B cell (primary cell): Measurements from ENCODE around the gene BTF3. TPM values are rescaled to one million over a fixed set of nuclear protein-coding genes. Genes with fewer than 3 reads are reported as not detected.

Experiments
- ATAC-seq: fragments of 200-7000 bp; cut with Tn5 transposase; one replicate; pipeline ENCODE4 v1.10.0; 2021; ENCODE audit warnings: low read depth, mild to moderate bottlenecking, moderate number of reproducible peaks, moderate library complexity
- CTCF ChIA-PET: fragments of 350-600 bp; sonication (Branson Sonifier 250); formaldehyde crosslinking; loops from one replicate; lab custom pipeline; 2021; ENCODE audit warnings: antibody characterized with exemption, inconsistent platforms; lab: Charles Lee
- POLR2A ChIA-PET: fragments of 350-600 bp; sonication (Branson Sonifier 250); formaldehyde crosslinking; loops from one replicate; lab custom pipeline; 2021; ENCODE audit warnings: antibody characterized with exemption; lab: Charles Lee
- DNase-seq: peaks from one replicate; pipeline ENCODE4 v3.0.0; 2013
- H2AFZ ChIP-seq: 2 replicates; pipeline ENCODE4 v1.6.1; 2012; ENCODE audit warnings: mild to moderate bottlenecking, low read depth, low read length; ENCODE audit not compliant: insufficient read depth, poor library complexity, severe bottlenecking
- H3K27ac ChIP-seq, 2 donors: 1 replicate in 1 of 2; 2 replicates in 1 of 2; pipeline ENCODE4 v1.5.1; 2012 to 2013; ENCODE audit warnings: low read length in 2 of 2, mild to moderate bottlenecking in 2 of 2, moderate library complexity in 1 of 2
- H3K27me3 ChIP-seq, 4 experiments: fragments of 200-600 bp in 1 of 4; sonication (generic) in 1 of 4; replicated peaks in 1 of 4; 1 replicate in 2 of 4; 2 replicates in 2 of 4; pipeline versions ENCODE4 v1.6.1 to v1.7.0; 2013 to 2016; ENCODE audit warnings: low read length in 3 of 4, mild to moderate bottlenecking in 2 of 4, mixed read lengths in 1 of 4, moderate library complexity in 1 of 4; ENCODE audit not compliant: insufficient read depth in 4 of 4, control insufficient read depth in 3 of 4; ENCODE audit errors: control extremely low read depth in 1 of 4
- H3K36me3 ChIP-seq, 2 experiments: replicated peaks in 1 of 2; 1 replicate in 1 of 2; 2 replicates in 1 of 2; pipeline versions ENCODE4 v1.6.1 to v1.7.1; 2013; ENCODE audit warnings: low read length in 1 of 2; ENCODE audit not compliant: insufficient read depth in 2 of 2, control insufficient read depth in 1 of 2; ENCODE audit errors: control extremely low read depth in 1 of 2, extremely low read depth in 1 of 2
- H3K4me1 ChIP-seq, 2 donors: fragments of 200-600 bp in 1 of 2; sonication (generic) in 1 of 2; 1 replicate in 1 of 2; 2 replicates in 1 of 2; pipeline versions ENCODE4 v1.5.1 to v1.6.1; 2013 to 2017; ENCODE audit warnings: low read length in 2 of 2; ENCODE audit not compliant: control insufficient read depth in 2 of 2, insufficient read depth in 2 of 2
- H3K4me2 ChIP-seq: replicated peaks from 2 replicates; pipeline ENCODE3; 2012; ENCODE audit warnings: mild to moderate bottlenecking, low read depth, low read length; ENCODE audit not compliant: poor library complexity, severe bottlenecking
- H3K4me3 ChIP-seq, 5 experiments: fragments of 200-600 bp in 1 of 5; sonication (generic) in 1 of 5; 1 replicate in 3 of 5; 2 replicates in 2 of 5; pipeline versions ENCODE4 v1.5.1 to v1.7.0; 2011 to 2016; ENCODE audit warnings: low read length in 4 of 5, mild to moderate bottlenecking in 4 of 5, low read depth in 2 of 5, control low read depth in 1 of 5, moderate library complexity in 1 of 5; ENCODE audit not compliant: insufficient read depth in 1 of 5; ENCODE audit errors: control extremely low read depth in 1 of 5, extremely low read depth in 1 of 5
- H3K79me2 ChIP-seq: fragments of 200-600 bp; sonication (generic); one replicate; pipeline ENCODE4 v1.6.0; 2016; ENCODE audit warnings: low read length; ENCODE audit not compliant: control insufficient read depth, insufficient read depth
- H3K9ac ChIP-seq: fragments of 200-600 bp; sonication (generic); 2 replicates; pipeline ENCODE4 v1.6.1; 2017; ENCODE audit warnings: mild to moderate bottlenecking, low read length, moderate library complexity
- H3K9me3 ChIP-seq, 3 donors: one replicate each; pipeline versions ENCODE4 v1.6.1 to v1.7.1; 2013; ENCODE audit warnings: low read length in 2 of 3; ENCODE audit not compliant: control insufficient read depth in 2 of 3, insufficient read depth in 1 of 3; ENCODE audit errors: control extremely low read depth in 1 of 3
- H4K20me1 ChIP-seq: 2 replicates; pipeline ENCODE4 v1.6.0; 2012; ENCODE audit warnings: mild to moderate bottlenecking, low read length; ENCODE audit not compliant: insufficient read depth, control insufficient read depth, poor library complexity, severe bottlenecking
- H3K27ac Mint-ChIP-seq: one replicate; pipeline ENCODE4 v1.8.0; 2021; ENCODE audit warnings: mixed read lengths
- H3K27me3 Mint-ChIP-seq: one replicate; pipeline ENCODE4 v1.8.0; 2021; ENCODE audit warnings: mixed read lengths
- H3K4me1 Mint-ChIP-seq: one replicate; pipeline ENCODE4 v1.8.0; 2021; ENCODE audit warnings: mixed read lengths
- H3K4me3 Mint-ChIP-seq: one replicate; pipeline ENCODE4 v1.8.0; 2021; ENCODE audit warnings: mixed read lengths
- H3K9me3 Mint-ChIP-seq: one replicate; pipeline ENCODE4 v1.8.0; 2022; ENCODE audit warnings: mixed read lengths; ENCODE audit not compliant: insufficient read depth
- EZH2 ChIP-seq: IDR thresholded peaks from 2 replicates; pipeline ENCODE4 v1.6.1; 2012; ENCODE audit warnings: borderline replicate concordance, low read depth, mild to moderate bottlenecking, moderate library complexity, low read length; ENCODE audit not compliant: insufficient read depth, poor library complexity, severe bottlenecking
- WGBS: methylation state at CpG from one replicate; pipeline ENCODE4 v1.1.5; 2013; ENCODE audit warnings: missing lambda C conversion rate; ENCODE audit not compliant: insufficient coverage; 5-methylcytosine and 5-hydroxymethylcytosine counted together
- intact Hi-C: fragments of 100-400 bp; cut with micrococcal nuclease; formaldehyde crosslinking; loops from one replicate; pipeline ENCODE4 v1.10.0; 2022
- polyA plus RNA-seq: library from polyadenylated mRNA; depleted of rRNA; stranded (reverse); fragments of >200 nt; gene quantifications from 2 replicates; pipeline ENCODE4 v1.2.3, GENCODE V29; 2012
- total RNA-seq, 2 donors: library from RNA; stranded (reverse); fragments of 120-200 nt in 1 of 2; gene quantifications; 1 replicate in 1 of 2; 2 replicates in 1 of 2; pipeline versions ENCODE4 v1.2.3 to v1.2.4, GENCODE V29; 2013 to 2022
- TF ChIP-seq, protein P1 (sequence below): fragments of 200-600 bp; IDR thresholded peaks from one replicate; pipeline ENCODE4 v1.8.0; 2022; ENCODE audit warnings: antibody characterized with exemption, mild to moderate bottlenecking

Gene BTF3
- total and polyA plus RNA-seq, 2 donors (not counting 1 experiment from before 2014, with no cell fraction given), result 309 to 466 TPM

DNA sequence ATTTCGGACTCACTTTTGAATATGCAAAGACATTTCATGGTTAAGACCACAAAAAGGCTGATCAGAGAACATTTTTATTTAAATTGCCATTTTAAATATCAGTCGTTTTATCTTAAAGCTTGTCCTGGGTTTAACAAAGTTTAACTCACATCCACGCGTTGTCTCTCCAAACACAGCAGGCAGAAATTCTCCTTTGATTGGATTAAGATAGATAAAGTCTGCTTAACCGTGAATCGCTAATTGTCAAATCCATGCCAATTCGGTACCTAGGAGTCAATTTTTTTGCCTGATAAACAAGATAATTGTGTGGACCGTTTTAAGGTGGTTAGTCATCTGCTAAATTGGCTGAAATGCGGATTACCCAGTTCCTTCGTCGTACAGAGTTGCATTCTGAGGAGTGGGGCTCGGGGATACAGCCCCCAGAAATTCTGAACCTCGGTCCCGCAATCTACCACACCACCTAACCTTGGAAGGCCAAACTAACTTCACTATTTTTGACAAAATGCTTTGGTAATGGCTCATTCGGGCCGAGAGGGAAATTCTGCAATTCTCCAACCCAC lies 665 bp upstream of the BTF3 start:
- Histone ChIP-seq H3K79me2 (peaks cover 44% of the 10 kb centered on the region), H3K4me1 (peaks cover 19 to 33% of the 10 kb centered on the region in 2 donors), H3K27ac (peak overlapping the region; percentile 96 to 99), H4K20me1 (peaks cover 18% of the 10 kb centered on the region), H3K9ac (peak overlapping the region; percentile 100), H3K4me3 (peak overlapping the region; percentile 60 to 98 (median 97)), H3K4me2 (peak overlapping the region; percentile 77), H3K36me3 (peaks cover 0 to 12% of the 10 kb centered on the region in 2 experiments), H3K27me3 (peaks cover 0 to 2% (median 0%) of the 10 kb centered on the region in 4 experiments), H3K9me3 (peaks cover 0 to under 1% (median 0%) of the 10 kb centered on the region in 3 donors), H2AFZ (peak overlapping the region; percentile 96)
- CTCF ChIA-PET, result interaction anchor here (0.9 to 1.0 kb wide), 2 partner anchors 10 to 44 kb away, joined by 3 read pairs; no protein-coding TSS in a partner anchor
- H3K9me3 Mint-ChIP-seq, result no peaks in the 10 kb centered on the region
- intact Hi-C loops, result loop anchor here (1.0 to 5.0 kb wide), 6 partner anchors 22 to 1840 kb away; partner anchors contain the start of genes ANKRA2, GFM2, HMGCR and NSA2
- peaks cover 37% of the 10 kb centered on the region for H3K4me1 Mint-ChIP-seq
- POLR2A ChIA-PET, result interaction anchor here (1.1 kb wide), 1 partner anchor 67 kb away, joined by 3 read pairs; the partner anchor contains the start of genes ANKRA2 and UTP15
- ATAC-seq (no peak), DNase-seq (no peak)
- TF ChIP-seq, protein P1, sequence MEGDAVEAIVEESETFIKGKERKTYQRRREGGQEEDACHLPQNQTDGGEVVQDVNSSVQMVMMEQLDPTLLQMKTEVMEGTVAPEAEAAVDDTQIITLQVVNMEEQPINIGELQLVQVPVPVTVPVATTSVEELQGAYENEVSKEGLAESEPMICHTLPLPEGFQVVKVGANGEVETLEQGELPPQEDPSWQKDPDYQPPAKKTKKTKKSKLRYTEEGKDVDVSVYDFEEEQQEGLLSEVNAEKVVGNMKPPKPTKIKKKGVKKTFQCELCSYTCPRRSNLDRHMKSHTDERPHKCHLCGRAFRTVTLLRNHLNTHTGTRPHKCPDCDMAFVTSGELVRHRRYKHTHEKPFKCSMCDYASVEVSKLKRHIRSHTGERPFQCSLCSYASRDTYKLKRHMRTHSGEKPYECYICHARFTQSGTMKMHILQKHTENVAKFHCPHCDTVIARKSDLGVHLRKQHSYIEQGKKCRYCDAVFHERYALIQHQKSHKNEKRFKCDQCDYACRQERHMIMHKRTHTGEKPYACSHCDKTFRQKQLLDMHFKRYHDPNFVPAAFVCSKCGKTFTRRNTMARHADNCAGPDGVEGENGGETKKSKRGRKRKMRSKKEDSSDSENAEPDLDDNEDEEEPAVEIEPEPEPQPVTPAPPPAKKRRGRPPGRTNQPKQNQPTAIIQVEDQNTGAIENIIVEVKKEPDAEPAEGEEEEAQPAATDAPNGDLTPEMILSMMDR, result no peak
- no peak for TF ChIP-seq EZH2
- H3K27me3 Mint-ChIP-seq, result peaks cover 20% of the 10 kb centered on the region
- WGBS, result 57% methylated on average over 11 of the region's 16 CpGs
- peak overlapping the region; percentile 99 for H3K4me3 Mint-ChIP-seq
- H3K27ac Mint-ChIP-seq, result peak overlapping the region; percentile 99

DNA sequence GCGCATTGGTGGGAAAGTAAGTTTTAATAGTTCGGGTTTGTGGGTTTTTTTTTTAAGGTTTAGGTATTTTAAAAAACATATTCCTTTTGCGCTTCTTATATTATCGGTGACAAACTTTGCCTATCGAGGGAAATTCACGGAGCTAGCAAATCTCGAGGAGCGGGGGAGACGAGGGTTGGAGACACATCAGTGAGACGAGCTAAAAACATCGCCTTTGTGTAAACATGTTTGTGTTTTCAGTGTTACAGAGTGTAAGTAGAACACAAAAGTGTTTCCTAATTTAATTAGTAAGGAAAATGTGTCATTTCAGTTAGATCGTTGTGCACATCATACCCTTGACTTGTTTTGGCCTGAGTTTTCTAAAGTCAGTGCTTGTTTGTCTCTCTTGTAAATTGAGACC lies 945 bp downstream of the BTF3 start:
- peaks cover 19 to 33% of the 10 kb centered on the region in 2 donors for H3K4me1 ChIP-seq
- ChIA-PET CTCF (interaction anchor here (0.9 to 1.3 kb wide), 3 partner anchors 8 to 65 kb away, joined by 3 to 5 read pairs (median 3); no protein-coding TSS in a partner anchor), POLR2A (no interaction called here)
- no peak for ATAC-seq
- no peaks in the 10 kb centered on the region for H3K27me3 ChIP-seq
- peak overlapping the region; percentile 77 for H3K4me2 ChIP-seq
- Mint-ChIP-seq H3K9me3 (no peaks in the 10 kb centered on the region), H3K4me1 (peaks cover 37% of the 10 kb centered on the region), H3K4me3 (peak overlapping the region; percentile 99), H3K27me3 (peaks cover 7% of the 10 kb centered on the region), H3K27ac (peak overlapping the region; percentile 82)
- peak; percentile 17 for DNase-seq
- H3K79me2 ChIP-seq, result peaks cover 44% of the 10 kb centered on the region
- peak overlapping the region; percentile 96 to 99 for H3K27ac ChIP-seq
- peak overlapping the region; percentile 60 to 98 (median 97) for H3K4me3 ChIP-seq
- H4K20me1 ChIP-seq, result peaks cover 18% of the 10 kb centered on the region
- WGBS, result 22% methylated on average over 9 of the region's 12 CpGs
- peak overlapping the region; percentile 96 for H2AFZ ChIP-seq
- no peaks in the 10 kb centered on the region for H3K9me3 ChIP-seq
- TF ChIP-seq EZH2, result no peak
- TF ChIP-seq, protein P1, result no peak
- H3K36me3 ChIP-seq, result peaks cover 2 to 29% of the 10 kb centered on the region in 2 experiments
- intact Hi-C loops, result loop anchor here (2.0 to 5.0 kb wide), 4 partner anchors 47 to 1838 kb away; partner anchors contain the start of genes GFM2, HMGCR and NSA2
- H3K9ac ChIP-seq, result peak overlapping the region; percentile 100
